DMS53 treated with DMSO at 0.1 percent for 48 hours (cell line): ENCODE results near the gene THADA.
A peak's percentile ranks its signal among the peaks of the same experiment; 100 is the strongest.
"Not testable (repeated sequence)": the region's sequence is repeated elsewhere in the genome, so short reads cannot be mapped to it uniquely, and the experiment has no call there.

Experiments used
- DNase-seq: peaks from one replicate; lab custom pipeline; 2025; ENCODE audit not compliant: unreplicated experiment; lab: John Stamatoyannopoulos, UW

The THADA gene

DNA sequence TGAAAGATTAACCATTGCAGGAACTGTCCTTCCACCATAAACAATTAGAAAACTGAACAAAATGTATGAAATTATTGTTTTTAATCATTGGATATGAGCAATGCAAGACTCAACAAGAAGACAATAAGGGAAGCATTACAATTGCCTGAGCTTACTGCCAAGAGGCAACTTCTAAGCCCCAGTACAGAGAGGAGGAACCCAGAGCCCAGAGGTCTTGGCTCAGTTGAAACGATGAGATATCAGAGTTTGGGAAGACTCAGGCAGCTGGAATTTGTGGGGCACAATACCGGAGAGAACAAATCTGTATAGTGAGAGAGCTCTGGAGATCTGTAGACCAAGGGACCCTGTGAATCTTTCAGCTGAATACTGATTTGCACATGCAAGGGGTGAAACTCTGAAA, 288.8 kb downstream of the THADA start:
- DNase-seq: no peak

DNA sequence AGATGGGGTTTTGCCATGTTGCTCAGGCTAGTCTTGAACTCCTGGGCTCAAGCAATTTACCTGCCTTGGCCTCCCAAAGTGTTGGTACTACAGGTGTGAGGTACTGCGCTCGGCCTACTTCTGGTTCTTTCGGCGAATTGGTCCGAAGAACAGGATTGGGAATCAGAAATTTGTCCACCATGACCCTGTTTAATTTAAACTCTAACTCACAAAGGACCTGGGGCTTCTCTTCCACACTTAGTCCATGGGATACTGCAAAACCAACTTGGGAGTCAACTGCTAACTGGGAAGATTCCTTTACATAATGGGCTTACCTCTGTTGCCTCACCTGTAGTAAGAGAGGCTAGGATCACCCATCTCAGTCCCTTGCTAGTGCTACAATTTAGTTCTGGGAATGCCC, 289.6 kb downstream of the THADA start:
- no peak for DNase-seq

DNA sequence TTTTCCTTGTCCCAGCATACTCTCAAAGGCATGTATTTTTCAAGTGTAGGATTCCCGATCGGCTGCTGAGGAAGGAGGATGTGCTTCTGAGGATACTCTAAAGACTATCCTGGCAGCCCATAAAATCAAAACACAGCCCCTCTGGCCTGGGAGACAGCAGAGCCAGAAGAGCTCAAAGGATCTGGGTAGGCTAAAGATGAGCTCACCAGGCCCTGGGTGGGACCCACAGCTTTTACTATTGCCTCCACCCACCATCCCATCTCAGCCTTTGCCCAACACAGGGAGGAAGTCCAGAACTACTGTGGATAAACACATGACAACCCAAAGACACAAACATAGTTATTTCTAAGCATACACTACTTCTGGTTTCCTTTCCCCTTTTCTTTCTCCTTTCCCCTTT, 290.3 kb downstream of the THADA start:
- no peak for DNase-seq

DNA sequence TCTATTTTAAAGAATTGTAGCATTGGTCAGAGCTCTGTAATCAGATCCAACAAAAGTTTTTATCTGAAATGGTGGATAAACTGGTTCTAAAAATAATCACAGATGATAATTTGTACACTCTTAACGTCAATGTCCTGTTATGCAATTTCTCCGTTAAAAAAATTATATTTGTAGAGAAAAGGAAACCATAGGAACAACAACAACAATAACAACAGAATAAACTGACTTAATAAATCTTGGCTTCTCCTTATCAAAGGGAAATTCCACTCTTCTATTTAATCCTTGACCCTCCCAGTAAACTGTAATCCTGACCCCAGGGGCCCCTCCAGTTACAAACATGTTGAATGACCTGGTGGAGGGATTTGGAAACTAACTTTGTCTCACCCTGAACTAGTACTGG, 290.8 kb downstream of the THADA start:
- no peak for DNase-seq

DNA sequence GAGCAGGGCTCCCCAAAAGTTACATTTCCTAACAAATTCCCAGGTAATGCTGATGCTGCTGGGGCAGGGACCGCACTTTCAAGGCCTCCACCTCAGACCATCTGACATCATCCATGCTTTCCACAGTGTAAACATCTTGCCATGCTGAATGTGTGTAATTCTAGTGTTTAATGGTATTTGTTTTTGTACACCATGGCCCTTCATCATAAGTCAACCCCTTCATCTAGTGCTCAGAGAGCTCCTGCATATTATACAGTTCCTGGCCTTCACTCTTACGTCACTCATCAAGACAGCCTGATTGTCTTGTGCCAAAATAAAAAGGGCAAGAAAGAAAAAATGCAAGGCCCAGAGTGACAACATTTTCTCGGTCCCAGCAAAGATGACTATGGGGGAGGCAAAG, 291.9 kb downstream of the THADA start:
- DNase-seq: peak; percentile 71

DNA sequence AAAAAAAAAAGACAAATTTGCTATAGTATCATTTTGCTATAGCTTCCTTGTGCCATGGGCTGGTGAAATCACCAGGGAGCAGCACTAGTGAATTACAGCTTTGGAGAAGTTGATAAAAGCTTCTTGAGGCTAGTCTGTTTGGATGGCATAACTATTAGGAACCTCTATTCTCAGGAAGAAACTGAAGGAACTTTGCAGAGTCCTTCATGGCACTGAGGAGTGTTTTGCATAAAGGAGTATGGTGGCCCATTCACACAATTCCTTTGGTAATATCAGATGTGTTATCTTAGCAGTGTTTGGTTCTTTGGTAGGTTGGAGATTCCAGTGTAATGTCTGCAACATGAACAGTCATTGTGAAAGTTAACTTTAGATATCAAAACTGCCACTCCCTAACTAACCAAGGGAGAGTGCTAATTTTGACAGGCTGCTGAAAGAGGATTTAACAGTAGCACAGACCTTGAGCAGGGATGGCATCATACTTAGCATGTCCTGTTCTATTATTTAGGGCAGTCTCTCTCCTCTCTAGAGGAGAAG, 292.8 kb downstream of the THADA start:
- no peak for DNase-seq

DNA sequence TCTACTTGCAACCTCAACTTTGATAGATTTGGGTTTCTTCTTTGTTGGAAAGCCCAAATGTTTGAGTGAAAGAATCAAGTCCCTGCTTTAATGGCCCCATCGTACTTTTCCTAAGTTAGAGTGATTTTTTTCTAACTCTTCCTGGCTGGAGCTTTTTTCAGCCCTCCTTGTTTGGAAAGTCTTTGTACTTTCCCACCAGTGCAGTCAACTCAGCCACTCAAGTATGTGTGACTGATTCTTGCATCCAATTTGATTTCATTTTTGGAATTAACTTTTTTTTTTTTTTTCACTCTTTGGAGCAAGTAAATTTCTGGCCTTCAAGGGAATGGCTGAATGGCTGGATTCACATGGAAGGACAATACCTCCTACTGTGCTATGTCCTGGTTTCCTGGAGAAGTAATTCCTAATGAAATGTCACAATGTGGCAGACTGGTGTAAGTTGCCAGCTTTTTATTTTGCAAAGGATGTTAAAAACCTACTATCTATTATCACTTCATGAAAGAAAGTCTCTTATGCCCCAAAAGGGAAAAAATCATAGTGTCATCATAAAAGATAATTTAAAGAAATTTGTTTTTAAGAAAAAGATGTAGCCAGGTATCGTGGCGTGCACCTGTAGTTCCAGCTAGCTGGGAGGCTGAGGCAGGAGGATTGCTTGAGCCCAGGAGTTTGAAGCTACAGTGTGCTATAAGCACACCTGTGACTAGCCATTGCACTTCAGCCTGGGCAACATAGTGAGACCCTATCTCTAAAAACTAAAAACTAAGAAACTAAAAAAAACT, 293.5 kb downstream of the THADA start:
- DNase-seq: no peak

DNA sequence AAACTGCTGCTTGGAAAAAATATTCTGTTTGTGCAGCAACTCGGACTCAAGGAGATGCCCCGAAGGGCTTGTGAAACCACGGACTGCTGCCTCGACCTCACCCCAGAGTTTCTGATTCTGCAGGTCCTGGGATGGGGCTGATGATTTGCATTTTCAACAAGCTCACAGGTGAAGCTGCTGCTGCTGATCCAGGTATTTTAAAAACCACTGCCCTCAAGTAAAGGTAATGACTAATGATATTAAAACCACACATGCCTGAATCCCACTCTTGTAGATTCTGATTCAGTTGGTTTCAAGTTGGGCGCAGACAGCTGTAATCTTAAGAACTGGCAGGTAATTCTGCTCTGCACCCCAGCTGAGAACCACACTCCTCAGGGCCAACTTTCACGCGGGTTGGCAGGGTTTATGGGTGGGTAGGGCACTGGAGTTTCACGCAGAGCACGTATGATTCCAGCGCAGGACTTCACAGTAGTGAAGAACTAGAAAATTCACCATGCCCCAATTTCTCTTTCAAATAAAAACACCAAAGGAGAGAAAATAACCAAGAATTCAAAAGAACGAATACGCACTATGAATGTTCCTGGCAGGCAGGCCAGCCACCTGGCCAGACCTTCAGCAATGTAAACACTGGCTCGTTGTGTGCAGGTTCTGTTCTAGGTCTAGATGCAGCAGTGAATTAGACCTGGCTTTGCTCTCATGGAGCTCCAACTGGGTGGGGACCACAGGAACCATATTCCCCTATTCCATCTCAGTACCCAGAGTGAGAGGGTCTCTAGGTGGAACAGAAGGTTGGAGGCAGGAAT, 294.9 kb downstream of the THADA start:
- DNase-seq: no peak

DNA sequence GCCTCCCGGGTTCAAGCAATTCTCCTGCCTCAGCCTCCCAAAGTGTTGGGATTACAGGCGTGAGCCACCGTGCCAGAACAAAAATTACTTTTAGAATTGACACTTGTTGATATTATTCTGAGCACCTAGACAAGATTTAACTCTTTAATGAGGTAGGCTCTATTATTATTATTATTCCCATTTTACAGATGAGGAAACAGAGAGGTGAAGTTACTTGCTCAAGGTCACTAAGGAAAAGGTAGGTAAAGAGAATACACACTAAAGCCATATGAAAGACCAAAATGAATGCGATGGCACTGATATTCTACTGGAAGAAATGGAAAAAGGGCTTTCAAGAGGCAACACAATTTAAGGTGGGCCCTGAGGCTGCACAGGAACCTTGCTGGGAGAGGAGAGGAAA, 295.6 kb downstream of the THADA start:
- no peak for DNase-seq

DNA sequence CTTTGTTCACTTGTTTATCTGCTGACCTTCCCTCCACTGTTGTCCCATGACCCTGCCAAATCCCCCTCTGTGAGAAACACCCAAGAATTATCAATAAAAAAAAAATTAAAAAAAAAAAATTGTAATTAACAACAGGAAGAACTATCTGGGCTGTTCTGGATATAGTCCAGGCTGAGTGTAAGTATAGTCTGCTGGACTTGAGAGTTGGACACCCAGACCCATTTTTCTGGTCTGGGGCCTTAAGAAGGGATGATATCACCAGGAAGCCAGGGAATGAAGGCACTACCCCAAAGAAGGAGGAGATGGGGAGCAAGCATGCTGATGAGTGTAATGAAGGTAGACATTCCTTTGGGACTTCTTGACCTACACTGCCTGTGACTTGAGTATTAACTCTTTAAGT, 297.3 kb downstream of the THADA start:
- no peak for DNase-seq

DNA sequence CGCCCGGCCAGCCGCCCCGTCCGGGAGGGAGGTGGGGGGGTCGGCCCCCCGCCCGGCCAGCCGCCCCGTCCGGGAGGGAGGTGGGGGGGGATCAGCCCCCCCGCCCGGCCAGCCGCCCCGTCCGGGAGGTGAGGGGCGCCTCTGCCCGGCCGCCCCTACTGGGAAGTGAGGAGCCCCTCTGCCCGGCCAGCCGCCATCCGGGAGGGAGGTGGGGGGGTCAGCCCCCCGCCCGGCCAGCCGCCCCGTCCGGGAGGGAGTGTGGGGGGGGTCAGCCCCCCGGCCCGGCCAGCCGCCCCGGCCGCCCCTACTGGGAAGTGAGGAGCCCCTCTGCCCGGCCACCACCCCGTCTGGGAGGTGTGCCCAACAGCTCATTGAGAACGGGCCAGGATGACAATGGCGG, 298.1 kb downstream of the THADA start:
- DNase-seq: not testable (repeated sequence)

DNA sequence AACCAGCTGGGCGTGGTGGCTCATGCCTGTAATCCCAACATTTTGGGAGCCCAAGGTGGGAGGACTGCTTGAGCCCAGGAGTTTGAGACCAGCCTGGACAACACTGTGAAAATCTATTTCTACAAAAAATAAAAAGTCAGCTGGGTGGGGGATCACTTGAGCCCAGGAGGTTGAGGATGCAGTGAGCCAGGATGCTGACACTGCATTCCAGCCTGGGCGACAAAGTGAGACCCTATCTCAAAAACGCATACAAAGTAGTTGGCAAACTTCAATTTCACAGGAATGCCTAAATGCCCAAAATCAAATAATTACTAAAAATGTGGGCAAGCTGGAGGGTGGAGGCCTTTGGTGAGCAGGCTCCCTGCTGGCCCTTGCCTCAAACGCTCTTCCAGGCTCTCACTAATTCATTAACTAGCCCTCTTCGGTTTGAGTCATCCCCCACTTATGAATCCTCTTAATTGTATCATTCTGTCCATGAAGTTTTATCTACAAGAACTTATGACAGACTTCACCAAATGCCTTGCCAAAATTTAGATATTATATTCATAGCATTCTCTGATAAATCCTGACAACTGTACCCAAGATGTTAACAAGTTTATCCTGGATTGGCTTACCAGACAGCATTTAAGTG, 300.8 kb downstream of the THADA start:
- no peak for DNase-seq

DNA sequence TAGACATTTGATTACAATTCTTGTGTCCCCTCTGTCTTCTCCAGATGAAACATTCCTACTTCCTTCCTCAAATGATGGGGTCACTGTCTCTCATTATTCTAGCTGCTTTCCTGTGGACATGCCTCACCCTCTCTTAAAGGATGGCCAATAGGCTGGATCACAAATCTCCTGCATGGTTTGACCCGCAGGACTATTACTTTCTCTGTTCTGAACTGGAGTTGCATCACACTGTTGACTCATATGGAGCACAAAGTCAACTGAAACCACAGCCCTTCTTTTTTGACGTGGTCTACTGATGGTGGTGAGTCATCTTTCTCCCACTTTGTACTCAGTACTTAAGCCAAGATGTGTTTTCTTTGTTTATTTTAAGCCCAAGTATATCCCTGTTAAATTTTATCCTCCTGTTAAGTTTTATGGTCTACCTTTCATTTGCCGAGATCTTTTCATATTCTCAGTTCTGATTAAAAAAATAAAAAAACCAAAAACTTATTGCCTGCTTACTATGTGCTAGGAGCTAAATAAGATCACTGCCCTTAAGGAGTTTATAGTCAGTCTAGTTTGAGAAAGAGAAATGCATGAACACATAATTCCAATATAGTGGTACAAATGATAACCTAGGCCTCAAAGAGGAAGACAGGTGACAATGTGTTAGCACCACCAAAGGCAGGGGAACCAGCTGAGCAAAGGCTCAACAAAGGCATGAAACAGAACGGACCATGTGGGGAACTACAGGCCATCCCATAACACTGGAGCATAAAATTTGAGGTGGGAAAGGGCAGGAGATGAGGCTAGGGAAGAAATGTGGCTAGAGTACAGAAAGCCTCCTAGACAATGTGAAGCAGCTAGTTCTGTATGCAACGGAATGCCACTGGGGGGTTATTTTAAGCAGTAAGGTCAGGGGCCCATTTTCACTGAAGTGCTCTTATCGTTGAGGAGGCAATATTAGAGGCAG, 301.8 kb downstream of the THADA start:
- peak; percentile 75 for DNase-seq

DNA sequence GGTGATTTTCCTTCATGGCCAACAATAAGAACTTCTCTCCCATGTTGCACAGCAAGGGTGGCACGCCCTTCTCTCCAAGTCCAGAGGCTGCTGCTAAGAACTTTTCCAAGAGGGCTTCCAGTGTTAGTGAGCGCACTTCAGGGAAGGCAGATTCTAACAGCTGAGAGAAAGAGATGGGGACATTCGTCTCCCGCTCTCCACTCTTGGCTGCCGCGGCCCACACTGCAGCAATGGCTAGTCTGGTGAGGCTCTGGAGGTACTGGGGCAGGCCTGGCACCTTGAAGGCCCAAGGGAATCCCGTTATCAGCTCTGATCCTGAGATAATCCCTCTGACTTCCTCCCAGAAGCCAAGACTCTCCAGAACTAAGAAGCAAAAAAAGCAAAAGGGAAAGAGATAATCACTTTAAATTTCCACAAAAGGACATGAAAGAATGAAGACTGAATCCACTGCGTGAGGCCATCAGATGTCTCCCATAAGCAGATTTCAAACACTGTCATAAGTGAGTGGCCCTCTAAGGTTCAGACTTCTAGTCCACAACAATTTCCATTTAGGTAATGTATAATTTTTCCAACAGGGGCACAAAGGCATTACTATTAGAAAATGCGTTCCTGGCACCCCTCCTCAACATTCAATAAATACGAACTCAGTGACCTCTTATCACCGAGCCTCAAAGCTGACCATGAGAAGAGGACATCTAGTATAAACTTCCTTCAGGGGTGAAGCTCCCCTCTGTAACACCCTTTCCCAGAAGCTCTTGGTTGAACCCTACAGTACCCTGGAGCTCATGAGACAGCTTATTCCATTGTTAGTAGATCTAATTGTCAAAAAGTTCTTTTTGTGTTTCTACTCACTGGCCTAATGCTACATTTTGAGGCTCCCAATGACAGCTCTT, 302.7 kb downstream of the THADA start:
- no peak for DNase-seq

DNA sequence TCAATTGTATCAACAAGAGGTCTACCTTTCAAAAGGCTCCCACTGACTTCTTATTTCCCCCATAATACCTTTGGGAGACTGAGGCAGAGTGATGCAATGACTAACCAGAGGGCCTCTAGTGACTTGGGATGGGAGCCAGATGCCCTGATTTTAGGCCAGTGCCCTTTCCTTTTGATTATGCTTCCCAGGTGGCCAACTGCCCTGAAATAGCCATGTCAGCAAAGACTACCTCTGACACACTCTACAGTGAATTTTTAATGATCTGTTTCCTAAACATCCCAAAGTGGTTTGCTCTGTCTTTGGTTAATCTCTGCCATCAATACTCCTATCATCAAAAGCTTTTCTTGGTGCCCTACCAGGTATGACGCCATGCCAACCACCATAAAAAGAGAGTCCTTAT, 303.5 kb downstream of the THADA start:
- no peak for DNase-seq

DNA sequence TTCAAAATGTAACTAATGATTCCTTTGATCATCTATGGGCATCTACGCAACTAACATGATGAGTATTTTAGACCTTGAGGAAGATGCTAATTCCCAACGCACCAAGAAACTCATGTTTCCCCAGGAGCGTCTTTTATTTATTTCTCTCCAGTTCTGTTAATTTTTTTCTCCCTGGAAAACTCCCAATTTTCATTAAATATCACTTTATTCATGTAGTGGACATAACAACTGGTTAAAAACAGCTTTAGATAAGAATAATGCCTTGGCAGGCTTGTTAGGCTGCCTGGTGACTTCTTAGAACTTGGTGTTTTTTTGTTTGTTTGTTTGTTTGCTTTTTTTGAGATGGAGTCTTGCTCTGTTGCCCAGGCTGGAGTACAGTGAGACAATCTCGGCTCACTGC, 306.5 kb downstream of the THADA start:
- no peak for DNase-seq

DNA sequence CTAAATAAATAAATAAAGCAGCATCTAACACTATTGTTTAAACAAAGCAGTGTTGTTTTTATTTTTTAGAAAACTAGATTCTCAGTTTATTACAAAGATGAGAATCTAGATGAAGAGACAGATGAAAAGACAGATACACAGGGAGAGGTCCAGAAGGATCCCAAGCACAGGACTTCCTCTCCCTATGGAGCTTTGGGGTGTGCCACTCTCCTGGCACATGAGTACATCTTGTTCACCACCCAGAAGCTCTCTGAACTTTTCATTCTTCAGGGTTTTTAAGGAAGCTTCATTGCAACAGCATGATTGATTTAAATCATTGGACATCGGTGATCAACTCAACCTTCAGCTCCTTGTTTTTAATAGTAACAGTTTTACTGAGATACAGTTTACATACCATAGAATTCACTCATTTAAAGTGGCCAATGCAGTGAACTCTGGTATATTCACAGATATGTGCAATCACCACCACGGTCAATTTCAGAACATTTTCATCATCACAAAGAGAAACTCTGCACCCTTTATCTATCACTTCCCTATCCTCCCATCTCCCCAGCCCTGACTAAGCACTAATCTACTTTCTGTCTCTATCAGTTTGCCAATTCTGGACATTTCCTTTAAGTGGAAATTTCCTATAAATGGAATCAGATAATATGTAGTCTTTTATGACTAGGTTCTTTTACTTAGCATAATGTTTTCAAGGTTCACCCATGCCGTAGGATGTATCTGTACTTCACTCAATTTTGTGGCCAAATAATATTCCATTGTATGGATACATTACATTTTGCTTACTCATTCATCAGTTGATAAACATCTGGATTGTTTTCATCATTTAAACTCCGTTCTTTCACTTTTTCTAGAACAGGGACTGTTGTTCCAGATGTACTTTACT, 307.2 kb downstream of the THADA start:
- DNase-seq: no peak

DNA sequence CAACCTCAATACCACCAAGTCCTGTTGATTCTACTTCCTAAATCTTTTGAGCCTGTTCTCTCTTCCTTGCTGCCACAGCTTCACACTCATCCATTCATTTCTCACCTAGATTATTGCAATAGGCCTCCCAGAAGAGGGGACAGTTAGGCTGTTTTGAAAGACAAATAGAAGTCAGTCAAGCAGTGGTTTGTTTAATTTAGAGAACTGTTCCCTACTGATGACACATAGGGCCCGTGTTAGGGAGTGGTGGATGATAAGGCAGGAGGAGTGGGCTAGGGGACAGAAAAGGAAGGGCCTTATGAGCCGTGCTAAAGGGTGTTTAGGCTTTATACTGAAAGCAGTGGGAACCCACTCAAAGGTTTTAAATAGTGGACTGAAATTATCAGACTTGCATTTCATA, 309.9 kb downstream of the THADA start:
- DNase-seq: no peak

DNA sequence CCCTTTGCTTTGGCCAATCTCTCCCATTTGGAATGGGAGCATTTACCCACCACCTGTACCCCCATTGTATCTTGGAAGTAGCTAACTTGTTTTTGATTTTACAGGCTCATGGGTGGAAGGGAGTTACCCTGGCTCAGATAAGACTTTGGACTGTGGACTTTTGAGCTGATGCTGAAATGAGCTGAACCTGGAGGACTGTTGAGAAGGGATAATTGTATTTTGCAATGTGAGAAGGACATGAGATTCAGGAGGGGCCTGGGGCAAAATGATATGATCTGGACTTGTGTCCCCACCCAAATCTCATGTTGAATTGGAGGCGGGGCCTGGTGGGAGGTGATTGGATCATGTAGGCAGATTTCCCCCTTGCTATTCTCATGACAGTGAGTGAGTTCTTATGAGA, 310.9 kb downstream of the THADA start:
- no peak for DNase-seq
